ENCODE results near the gene SETD6.

Gene SETD6

GRCh38 chr16:58509256-58510096 is 5.8 kb upstream of the SETD6 start:
- no peak for TF ChIP-seq CTCF (IDR thresholded peaks at IDR 0.05)
- Histone ChIP-seq H3K27ac (no peak overlapping the region), H3K4me3 (no peak overlapping the region)
- no peak for DNase-seq (ENCODE audit: low spot score)

DNA sequence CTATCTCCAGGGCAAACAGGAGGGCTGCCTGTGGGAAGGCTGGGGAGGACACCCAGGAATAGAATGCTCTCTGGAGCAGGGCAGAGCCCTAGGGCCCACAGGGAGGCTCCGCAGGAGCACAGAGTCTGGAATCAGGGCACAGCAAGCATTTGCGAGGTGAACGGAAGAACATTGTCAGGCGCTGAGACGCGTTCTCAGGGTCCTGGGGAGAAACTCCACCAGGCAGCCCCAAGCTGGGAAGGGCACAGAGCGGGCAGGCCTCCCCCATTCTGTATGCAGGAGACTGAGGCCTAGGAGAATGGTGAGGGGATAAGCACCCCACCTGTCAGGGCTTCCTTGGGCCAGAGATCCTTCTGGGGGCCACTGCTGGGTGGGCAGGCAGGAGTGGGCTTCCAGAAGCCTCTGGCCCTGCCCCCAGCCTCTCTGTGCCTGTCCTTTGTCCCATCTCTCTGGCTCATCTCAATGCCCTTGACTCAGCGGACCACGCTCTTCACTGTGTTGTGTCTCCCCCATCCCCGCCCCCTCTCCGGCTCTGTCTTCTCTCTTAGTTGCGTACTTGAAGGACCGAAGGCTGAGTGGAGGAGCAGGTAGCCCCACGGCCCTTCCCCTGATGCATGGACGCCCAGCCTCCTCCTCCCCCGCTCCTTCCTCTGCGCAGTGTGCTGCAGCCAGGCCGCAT is 5.1 kb upstream of the SETD6 start:
- H3K4me3 ChIP-seq, result no peak overlapping the region
- DNase-seq (ENCODE audit: low spot score), result no peak
- no peak for TF ChIP-seq CTCF (IDR thresholded peaks at IDR 0.05)
- H3K27ac ChIP-seq, result no peak overlapping the region

DNA sequence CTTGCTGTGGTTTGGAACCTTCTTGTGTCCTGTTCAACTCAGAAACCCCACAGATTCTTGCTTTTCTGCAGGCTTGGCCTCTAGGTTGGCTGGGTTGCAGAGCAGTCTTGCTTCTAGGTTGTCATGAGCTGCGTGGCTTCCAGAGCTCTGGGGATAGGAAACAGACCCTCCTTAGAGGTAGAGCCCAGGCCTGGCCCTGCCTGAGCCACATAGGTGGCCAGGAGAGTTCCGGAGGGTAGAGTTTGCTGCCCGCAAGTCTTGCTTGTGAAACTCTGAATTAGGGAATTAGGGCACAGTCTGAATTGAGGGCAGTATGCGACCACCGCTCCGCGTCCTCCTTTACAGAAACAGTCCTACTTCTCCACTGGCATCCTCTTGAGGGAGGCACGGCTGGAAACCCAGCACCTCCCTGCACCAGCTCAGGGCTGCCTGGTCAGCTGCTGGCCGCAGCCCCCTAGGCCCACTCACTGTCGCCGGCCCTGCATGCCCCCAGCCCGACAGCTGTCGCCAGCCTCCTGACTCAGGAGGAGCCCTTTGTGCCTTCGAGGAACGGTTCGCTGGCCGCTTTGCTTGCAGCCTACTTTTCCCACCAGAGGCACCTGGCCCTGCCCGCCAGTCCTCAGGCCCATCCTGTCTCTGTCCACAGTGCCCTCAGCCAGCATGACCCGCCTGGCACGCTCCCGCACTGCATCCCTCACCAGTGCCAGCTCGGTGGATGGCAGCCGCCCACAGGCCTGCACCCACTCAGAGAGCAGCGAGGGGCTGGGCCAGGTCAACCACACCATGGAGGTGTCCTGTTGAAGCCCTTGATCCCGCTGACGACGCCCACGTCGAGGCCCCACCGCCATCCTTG is 4.3 kb upstream of the SETD6 start:
- Histone ChIP-seq H3K4me3 (no peak overlapping the region), H3K27ac (no peak overlapping the region)
- TF ChIP-seq CTCF (IDR thresholded peaks at IDR 0.05), result no peak
- DNase-seq (ENCODE audit: low spot score), result no peak

GRCh38 chr16:58511933-58512815 is 3.1 kb upstream of the SETD6 start:
- H3K4me3 ChIP-seq, result no peak overlapping the region
- no peak for DNase-seq (ENCODE audit: low spot score)
- H3K27ac ChIP-seq, result no peak overlapping the region
- TF ChIP-seq CTCF (IDR thresholded peaks at IDR 0.05), result peak; percentile 56

- no peak overlapping the region for H3K27ac ChIP-seq
- TF ChIP-seq CTCF (IDR thresholded peaks at IDR 0.05), result no peak
- H3K4me3 ChIP-seq, result no peak overlapping the region
- DNase-seq (ENCODE audit: low spot score), result no peak
These were observed 1.4 kb upstream of the SETD6 start for GRCh38 chr16:58513874-58514273.
